ENCODE results near the gene TTC21B. TPM values are rescaled to one million over a fixed set of nuclear protein-coding genes. Genes with fewer than 3 reads are reported as not detected.

The TTC21B gene
- total and polyA plus RNA-seq, 12 donors = 3.3 to 17.9 (median 13.3) TPM

GRCh38 chr2:165844216-165844615 lies 109.4 kb downstream of the TTC21B start:
- no peak for DNase-seq
- peaks cover 0 to 6% (median 0%) of the 10 kb centered on the region in 11 donors for H3K9me3 ChIP-seq
- no peaks in the 10 kb centered on the region for H3K27me3 ChIP-seq
- TF ChIP-seq CTCF (IDR thresholded peaks at IDR 0.05) = no peak
- WGBS, 2 donors = 61 to 63% methylated on average over 2 of the region's 2 CpGs
- no peak overlapping the region for H3K4me3 ChIP-seq
- ATAC-seq = no peak
- H3K4me1 ChIP-seq = no peaks in the 10 kb centered on the region
- H3K36me3 ChIP-seq = no peaks in the 10 kb centered on the region
- no peak overlapping the region for H3K27ac ChIP-seq
- intact Hi-C loops (cut with DNase I) = no loop called here

- 88 to 94% methylated on average over 1 of the region's 1 CpG for WGBS, 2 donors
- no peaks in the 10 kb centered on the region for H3K27me3 ChIP-seq
- no peak overlapping the region for H3K4me3 ChIP-seq
- ATAC-seq (no peak), DNase-seq (no peak)
- no peak overlapping the region for H3K27ac ChIP-seq
- TF ChIP-seq CTCF (IDR thresholded peaks at IDR 0.05) = no peak
- no peaks in the 10 kb centered on the region for H3K36me3 ChIP-seq
- no peaks in the 10 kb centered on the region for H3K4me1 ChIP-seq
- intact Hi-C loops (cut with DNase I) = no loop called here
- H3K9me3 ChIP-seq = no peaks in the 10 kb centered on the region
These were observed 110.2 kb downstream of the TTC21B start for GRCh38 chr2:165843351-165843750.

- Histone ChIP-seq H3K36me3 (no peaks in the 10 kb centered on the region), H3K27ac (no peak overlapping the region), H3K9me3 (no peaks in the 10 kb centered on the region), H3K4me1 (no peaks in the 10 kb centered on the region), H3K27me3 (no peaks in the 10 kb centered on the region), H3K4me3 (no peak overlapping the region)
- DNase-seq (no peak), ATAC-seq (no peak)
- intact Hi-C loops (cut with DNase I) = no loop called here
- TF ChIP-seq CTCF (IDR thresholded peaks at IDR 0.05) = no peak
These were observed 113.1 kb downstream of the TTC21B start for GRCh38 chr2:165840333-165840958.

- Histone ChIP-seq H3K27me3 (no peaks in the 10 kb centered on the region), H3K9me3 (no peaks in the 10 kb centered on the region), H3K4me1 (no peaks in the 10 kb centered on the region), H3K36me3 (no peaks in the 10 kb centered on the region), H3K27ac (no peak overlapping the region), H3K4me3 (no peak overlapping the region)
- DNase-seq (no peak), ATAC-seq (no peak)
- TF ChIP-seq CTCF (IDR thresholded peaks at IDR 0.05) = no peak
- 88 to 95% methylated on average over 2 of the region's 2 CpGs for WGBS, 2 donors
- intact Hi-C loops (cut with DNase I) = no loop called here
These were observed 114.0 kb downstream of the TTC21B start for GRCh38 chr2:165839610-165840009.

All from heart right ventricle (tissue), 16 donors.